Nucleus accumbens (tissue), 56 donors: ENCODE measurements around the gene KMT5C.

ENCODE experiments used
- DNase-seq, 56 donors: peaks; one replicate each; lab custom pipeline; 2025; lab: John Stamatoyannopoulos, UW

KMT5C gene

DNA sequence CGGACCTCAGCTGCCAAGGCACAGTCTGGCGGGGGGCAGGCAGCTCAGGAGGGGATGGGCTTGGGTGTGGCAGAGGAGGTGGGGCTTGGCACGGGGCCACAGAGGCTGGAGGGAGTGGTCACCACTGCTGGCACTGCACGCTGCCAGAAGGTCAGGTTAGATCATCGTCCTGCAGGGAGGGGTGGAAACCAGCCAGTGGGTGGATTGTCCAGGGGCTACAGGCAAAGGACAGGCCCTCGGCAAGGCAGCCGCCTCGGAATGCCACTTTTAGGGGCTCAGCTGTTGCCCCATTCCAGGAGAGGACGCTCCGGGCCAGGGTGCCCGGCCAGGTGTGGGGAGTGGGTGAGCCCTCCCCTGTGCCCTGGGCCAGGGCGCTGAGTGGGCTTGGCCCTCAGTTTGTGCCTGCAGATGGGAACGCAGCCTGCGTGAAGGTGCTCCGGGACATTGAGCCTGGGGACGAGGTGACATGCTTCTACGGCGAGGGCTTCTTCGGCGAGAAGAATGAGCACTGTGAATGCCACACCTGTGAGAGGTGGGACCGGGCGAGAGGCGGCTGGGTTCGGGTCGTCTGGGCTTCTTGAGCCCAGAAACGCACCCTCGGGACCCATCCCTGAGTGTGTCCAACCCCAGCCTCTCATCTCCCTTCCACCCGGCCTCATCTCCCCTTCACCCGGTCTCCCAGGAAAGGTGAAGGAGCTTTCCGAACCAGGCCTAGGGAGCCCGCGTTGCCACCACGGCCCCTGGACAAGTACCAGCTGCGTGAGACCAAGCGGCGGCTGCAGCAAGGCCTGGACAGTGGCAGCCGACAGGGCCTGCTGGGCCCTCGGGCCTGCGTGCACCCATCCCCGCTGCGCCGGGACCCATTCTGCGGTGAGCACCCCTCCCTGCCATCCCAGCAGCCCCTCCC is 6.4 kb downstream of the KMT5C start:
- peak in 1 of 56 donors; percentile 6 for DNase-seq

DNA sequence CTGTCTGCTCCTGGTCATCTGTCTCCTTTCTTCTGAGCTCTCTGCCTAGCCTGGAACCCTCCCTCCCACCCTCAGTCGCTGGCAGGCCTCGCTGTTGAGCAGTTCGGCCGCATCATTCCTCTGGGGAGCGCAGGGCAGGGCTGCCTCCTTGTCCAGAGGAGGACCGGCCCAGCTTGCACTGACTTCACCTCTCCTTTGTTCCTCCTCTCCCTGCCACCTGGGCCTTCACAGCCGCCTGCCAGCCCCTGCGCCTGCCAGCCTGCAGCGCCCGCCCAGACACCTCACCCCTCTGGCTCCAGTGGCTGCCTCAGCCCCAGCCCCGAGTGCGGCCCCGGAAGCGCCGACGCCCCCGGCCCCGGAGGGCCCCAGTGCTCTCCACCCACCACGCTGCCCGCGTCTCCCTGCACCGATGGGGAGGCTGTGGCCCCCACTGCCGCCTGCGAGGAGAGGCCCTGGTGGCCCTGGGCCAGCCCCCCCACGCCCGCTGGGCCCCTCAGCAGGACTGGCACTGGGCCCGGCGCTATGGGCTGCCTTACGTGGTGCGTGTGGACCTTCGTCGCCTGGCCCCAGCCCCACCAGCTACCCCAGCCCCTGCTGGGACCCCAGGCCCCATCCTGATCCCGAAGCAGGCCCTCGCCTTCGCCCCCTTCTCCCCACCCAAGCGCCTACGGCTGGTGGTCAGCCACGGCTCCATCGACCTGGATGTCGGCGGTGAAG is 7.2 kb downstream of the KMT5C start:
- DNase-seq: no peak

DNA sequence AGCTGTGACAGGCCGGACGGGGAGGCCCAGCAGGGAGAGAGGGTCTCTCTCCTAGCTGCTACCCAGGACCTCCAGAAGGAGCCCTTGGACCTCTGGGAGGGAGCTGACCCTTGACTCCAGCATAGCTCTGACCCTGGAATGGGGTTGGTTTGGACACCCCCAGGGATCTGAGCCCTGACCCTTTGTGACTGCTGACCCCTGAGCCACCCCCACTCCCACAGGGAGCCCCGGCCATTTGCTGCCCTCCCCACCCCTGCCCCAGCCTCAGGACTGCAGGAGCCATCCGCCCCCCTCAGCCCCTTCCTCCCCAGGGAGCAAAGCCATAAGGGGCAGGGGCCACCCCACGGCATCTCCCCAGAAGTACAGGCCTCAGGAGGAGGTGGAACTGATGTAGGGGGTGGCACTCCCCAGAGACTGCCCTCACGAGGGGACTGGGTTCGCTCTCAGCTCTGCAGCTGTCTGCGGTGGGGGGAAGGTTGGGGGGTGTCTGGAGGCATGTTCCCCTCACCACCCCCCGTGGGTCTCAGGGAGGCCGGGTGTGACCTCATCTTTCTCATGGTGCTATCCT is 7.8 kb downstream of the KMT5C start:
- DNase-seq: no peak

DNA sequence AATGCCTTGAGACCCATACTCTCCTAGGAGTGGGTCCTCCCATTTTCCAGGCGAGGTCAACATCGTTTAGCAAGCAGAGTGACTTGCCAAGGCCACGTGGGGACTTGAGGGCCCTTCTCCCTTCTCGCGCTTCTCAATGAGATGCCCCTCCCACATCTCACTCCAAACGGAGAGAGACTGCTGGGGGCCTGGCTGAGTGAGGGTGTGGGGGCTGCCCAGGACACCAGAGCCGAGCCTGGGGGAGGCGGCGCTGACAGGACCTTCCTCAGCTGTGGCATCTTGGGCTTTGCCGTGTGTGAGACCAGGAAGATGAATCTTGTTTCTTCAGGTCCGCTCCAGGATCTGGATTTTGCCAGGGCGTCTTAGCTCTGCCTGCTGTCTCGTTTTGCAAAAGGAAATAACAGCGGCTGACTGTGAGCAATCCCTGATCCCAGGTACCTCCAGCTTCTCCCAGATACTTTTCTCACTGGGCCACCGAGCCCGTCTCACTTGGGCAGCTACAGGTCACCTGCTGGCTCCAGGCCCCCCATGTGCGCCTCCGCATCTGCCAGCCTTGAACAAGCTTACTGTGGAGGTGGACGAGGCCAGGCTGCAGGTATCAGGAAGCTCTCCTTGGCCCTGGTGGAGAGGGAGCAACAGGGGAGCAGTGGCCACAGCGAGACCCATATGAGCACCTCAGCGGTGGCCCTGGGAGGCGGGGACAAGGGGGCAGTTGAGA is 8.8 kb downstream of the KMT5C start:
- no peak for DNase-seq

DNA sequence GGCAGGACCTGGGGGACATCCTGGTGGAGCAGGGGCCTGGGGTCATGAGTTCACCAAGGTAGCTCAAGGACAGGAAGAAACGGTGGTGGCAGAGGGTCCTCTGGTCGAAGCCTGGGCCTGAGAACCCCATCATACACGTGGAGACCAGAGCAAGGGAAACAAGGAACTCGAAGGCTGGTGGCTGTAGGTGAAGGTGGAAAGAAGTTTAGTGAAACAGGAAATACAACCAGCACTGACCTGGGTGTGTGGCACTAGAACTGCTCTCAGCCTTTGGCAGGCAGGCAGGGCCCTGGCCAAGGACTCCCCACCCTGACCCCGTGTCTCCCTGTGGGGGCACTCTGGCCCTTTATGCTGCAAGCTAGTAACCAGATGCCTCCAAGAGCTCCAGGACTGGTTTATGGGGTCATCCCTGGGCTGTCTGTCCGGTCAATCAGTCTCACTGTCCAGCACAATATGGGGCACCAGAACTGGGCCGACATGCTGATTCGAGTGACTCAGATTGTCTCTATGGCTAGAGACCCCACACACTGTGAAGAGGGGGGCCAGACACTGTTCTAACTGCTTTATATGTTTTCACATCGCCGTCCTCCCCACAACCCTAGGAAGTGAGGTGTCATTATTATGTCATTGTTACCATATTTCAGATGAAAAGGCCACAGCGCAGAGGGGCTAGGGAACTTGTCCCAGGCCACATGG is 11.1 kb downstream of the KMT5C start:
- DNase-seq: no peak

DNA sequence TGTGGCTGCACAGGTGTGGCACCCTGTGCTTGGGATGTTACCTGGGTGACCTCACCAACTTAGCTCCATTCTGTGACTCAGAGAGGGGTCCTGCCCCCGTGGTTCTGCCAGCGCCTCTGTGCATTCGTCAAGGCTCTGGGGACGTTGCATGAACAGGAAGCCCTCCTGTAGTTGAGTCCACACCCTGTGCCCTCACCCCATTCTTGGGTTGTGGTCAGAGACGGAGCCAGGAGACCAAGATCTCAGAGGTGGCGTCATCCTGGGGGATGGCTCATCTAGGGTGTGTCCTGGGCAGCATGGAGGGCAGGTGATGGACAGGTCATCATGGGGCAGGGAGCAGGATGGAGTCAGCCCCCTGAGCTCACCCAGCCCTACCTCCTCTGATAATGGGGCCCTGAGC is 12.4 kb downstream of the KMT5C start:
- no peak for DNase-seq

DNA sequence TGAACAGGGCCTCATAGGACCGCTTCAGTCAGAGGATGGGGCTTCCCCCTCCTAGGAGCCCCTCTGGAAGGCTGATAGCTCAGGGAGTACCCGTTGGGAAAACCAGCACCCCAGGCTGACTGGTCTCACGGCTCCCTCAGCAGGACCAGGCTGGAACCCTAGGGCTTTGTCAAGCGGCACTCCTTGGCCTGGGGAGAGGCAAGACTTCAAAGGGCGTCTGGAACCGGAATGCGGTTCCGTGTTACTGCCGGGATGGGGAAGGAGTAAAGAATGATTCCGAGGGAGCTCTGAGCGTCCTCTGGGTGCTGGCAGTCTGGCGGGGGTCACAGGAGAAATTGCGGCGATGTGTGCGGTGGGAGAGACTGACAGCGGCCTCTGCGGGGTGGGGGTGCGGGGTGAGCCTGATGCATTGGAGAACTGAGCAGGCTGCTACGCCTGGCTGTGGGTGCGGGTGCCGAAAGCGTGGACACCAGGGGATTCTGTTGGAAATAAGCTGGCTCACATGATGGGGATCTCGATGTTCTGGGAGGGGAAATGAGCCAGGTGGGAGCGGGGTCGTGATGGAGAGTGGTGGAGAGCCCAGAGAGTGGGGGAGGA is 13.0 kb downstream of the KMT5C start:
- no peak for DNase-seq

DNA sequence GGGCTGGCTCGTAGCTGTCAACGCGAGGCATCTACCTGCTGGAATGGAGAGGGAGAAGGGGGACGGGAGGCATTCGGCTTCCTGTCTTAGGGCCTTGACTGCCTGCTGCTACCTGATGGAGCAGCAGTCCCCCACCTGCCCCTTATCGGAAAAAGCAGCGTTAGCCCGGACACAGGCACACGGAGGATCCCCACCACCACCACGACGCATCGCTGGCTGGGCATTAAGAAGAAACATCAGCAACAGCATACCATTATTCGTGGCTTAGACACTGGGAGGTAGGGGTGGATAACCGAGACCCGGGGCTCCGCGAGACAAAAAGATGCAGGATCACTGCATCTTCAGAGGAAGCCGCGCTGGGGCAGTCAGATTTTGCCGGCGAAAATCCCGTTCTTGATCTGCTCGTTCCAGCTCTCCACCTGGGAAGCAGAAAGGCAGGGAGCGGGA is 13.7 kb downstream of the KMT5C start:
- no peak for DNase-seq

DNA sequence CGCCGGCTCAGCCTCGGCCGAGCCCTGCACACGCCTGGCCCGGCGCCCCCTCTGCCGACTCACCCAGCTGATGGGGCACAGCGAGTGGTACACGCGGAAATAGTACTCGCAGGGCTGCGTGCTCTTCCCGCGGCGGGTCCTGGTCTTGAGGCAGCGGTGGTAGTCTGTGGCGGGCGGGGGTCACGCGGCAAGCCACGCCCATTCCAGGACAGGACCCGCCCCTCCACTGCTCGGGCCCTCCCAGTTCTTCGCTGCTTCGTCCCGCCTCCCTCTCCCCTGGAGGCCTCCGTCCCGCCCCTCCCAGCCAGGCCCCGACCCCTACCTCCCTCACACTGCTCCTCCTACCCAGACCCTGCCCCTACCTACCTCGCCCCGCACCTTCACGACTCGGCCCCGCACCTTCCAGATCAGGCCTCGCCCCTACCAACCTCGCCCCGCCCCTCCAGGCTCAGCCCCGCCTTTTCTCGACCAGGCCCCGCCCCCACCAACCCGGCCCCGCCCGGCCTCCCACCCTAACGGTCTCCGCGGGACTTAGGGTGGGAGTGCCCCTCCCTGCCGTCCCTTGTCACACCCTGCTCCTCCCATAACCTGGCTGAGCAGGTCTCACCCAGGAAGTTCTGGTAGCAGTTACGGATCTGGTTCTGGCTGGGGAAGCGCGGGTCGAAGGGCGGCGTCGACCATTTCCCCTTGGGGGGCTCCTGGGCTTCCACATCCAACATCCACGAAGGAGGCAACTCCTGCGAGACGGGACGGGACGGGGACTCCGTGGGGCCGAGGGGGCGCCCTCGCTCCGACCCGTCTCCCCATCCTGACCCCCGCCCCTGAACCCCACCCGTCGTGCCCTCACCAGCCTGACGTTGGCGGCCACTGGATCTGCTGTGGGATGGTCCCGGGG is 14.4 kb downstream of the KMT5C start:
- peak in 7 of 56 donors; percentile 5 to 83 (median 16) for DNase-seq

DNA sequence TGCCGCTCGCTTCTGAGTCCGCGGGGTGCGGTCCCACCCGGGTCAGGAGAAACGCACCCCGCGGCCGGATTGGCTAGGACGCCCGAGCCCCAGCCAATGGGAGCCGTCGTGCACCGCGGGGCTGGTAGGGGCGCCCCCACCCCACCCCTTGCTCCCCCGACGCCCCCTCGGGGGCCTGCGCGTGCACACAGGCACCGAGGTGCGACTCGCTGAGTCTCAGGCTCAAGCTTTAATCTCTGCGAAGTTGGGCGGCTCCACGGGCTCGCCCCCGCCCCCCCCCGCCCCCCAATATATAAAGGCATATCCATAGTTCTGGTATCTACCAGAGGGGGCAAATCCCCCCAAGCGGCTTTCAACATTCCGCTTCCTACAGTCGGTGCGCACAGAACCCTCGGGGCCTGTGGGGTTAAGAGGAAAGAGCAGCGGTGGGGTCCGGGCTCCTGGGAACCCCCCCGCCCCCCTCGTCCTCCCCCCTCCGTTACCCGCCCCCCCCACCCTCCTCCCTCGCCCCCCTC is 15.1 kb downstream of the KMT5C start, which contains the start of gene COX6B2:
Gene COX6B2 (minus strand): TSS at position 22 of the 515 bp plus-strand sequence. CDS start 198 bp downstream, outside the sequence.
- peak in 1 of 56 donors; percentile 38 for DNase-seq

DNA sequence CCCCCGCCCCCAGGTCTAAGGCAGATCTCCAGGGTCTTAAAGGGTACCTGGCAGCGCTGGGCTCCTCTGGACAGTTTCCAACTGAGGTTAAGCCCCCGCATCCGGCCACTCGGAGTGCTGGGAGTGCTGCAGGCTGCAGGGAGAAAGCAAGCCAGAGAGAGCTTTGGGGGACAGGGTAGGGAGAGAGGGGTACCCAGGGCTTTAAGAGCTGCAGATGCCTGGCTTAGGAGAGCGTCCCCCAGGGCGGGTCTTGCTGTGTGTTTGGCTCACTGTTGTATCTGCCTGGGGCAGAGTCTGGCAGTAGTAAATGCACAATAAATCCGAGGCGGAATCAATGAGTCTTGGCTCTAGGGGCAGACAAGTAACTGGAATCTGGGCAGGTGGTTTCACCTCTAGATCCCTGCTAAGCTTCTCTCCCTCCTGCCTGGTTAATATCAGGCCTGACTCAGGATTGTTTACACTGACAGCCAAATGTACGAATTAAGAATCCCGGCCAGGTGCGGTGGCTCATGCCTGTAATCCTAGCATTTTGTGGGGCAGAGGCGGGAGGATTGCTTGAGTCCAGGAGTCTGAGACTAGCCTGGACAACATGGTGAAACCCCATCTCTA is 15.6 kb downstream of the KMT5C start:
- DNase-seq: no peak

DNA sequence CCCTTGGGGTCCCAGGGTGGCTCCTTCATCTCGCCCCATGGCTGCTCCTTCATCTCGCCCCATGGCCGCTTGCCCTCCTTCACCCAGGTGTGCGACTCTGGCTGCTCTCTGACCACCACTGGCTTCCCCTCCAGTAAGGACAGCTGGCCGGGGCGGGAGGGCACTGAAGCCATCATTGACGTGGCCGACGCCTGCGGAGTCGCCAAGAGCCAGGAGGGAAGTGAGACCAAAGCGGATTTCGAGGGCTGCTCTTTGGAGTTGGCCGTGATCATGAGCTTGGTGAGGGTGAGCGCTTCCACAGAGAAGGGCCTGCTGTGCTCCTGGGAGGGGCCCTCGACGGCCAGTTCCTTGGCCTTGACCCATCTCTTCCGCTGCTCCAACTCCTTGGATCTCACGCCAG is 18.8 kb downstream of the KMT5C start:
- no peak for DNase-seq

DNA sequence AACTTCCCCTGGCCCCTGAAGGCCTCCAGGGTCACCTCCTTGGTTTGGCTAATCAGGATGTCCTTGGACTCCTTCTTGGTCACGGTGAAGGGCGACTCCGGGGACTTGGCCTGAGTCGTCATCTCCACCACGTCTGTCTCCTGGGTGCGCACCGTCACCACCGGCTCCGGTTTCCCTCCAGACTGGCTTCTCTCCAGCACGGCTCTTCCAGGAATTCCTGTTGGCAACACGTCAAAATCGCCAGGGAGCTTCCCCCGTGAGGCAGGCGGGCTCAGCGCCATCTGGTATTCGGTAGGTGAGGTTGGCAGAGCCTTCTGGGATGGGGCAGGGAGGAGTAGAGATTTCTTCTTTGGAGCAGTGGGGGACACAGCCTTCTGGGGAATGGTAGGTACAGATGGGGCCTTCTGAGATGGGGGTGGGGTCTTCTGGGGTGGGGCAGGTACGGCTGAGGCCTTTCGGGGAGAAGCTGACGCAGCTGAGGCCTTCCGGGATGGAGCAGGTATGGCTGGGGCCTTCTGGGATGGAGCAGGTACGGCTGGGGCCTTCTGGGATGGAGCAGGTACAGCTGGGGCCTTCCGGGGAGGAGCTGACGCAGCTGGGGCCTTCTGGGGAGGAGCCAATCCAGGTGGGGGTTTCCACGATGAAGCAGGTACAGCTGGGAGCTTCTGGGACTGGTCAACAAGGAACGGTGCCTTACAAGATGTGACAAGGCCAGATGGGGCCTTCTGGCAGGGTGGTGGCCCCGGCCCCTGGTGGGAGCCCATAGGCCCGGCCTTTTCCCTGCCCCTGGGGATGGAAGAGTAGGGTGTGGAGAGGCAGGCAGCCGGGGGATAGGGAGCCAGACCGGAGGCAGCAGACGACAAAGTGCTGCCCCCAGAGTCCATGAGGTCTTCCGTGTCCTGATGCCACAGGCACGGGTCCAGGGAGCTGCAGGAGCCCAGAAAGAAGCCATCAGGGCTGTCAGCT is 19.6 kb downstream of the KMT5C start:
- DNase-seq: no peak

DNA sequence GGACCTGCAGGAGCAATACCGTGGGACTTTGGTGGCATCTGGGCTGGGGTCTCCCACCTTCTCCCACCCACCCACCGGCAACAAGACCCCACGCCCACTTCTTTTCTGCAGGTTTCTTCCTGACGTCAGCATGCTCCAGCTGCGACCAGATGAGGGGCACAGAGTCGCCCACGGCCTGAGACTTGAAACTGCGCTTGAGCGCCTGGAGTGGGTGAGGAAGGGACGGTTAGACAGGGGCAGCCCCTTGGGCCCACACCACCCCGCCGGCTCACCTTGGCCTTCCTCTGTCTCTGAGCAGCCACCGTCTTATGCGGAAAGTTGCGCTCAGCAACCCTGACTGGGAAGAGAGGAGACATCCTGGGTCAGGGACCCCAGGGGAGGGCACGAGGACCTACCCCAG is 21.2 kb downstream of the KMT5C start:
- no peak for DNase-seq

DNA sequence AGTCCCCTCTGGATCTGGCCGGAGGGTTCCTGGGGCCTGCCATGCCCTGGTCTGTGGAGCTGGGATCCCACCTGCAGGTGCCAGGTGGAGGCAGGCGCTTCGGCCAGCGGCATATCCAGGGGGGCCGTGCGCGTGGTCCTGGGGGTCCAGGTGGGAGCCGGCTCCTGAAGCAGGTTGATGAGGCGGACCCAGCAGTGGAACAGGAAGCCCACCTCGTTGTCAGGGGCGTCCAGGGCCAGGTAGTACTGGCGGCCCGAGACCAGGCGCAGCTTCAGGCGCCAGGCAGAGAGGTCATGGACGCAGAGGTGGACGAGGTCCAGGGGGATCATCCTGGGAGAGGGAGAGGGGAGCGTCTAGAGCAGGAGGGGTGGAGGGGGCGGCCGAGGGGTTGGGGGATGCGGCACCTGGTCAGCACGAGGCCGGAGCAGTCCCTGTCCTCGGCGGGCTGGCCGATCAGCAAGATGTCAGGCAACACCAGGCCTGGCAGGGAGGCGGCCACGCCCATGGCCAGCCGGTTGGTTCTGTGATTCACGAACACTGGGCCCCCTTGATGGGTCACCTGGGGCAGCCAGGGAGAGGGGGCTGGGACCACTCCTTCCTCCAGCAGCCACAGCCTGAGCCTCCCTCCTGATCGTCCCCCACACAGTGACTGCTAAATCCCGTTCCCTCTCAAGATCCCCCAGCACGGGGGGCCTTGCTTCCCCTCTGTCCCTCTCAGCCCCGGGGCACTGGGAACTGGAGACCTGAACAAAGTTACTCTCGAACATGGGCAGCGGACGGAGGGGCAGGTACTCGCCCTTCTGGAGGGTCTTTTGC is 22.7 kb downstream of the KMT5C start:
- no peak for DNase-seq
